Dendritic cell treated with granulocyte-macrophage colony-stimulating factor and Interleukin-4, amounts not matched to agents 40 ng/mL and 50 ng/mL, for 4 days (primary cell): ENCODE data around the gene SRD5A1.

Experiments
- H3K27ac Mint-ChIP-seq: one replicate; pipeline ENCODE4 v1.8.0; 2022; ENCODE audit warnings: mild to moderate bottlenecking, mixed read lengths
- H3K27me3 Mint-ChIP-seq: one replicate; pipeline ENCODE4 v1.8.0; 2022; ENCODE audit warnings: mild to moderate bottlenecking, mixed read lengths
- H3K36me3 Mint-ChIP-seq: one replicate; pipeline ENCODE4 v1.8.0; 2022; ENCODE audit warnings: low read depth, mixed read lengths
- H3K4me1 Mint-ChIP-seq: one replicate; pipeline ENCODE4 v1.8.0; 2022; ENCODE audit warnings: low read depth, mixed read lengths
- H3K4me3 Mint-ChIP-seq: one replicate; pipeline ENCODE4 v1.8.0; 2022; ENCODE audit warnings: mild to moderate bottlenecking, moderate library complexity, mixed read lengths
- H3K9me3 Mint-ChIP-seq: one replicate; pipeline ENCODE4 v1.8.0; 2022; ENCODE audit warnings: mixed read lengths
- intact Hi-C: fragments of 100-400 bp; cut with micrococcal nuclease; formaldehyde crosslinking; loops from one replicate; pipeline ENCODE4 v1.15.0; 2022

SRD5A1 gene

GRCh38 chr5:6615034-6615815 lies 18.0 kb upstream of the SRD5A1 start:
- H3K4me3 Mint-ChIP-seq = no peak overlapping the region
- no peak overlapping the region for H3K27ac Mint-ChIP-seq
- intact Hi-C loops = no loop called here
- H3K36me3 Mint-ChIP-seq = peaks cover 91% of the 10 kb centered on the region
- H3K9me3 Mint-ChIP-seq = no peaks in the 10 kb centered on the region
- no peaks in the 10 kb centered on the region for H3K27me3 Mint-ChIP-seq
- H3K4me1 Mint-ChIP-seq = no peaks in the 10 kb centered on the region

DNA sequence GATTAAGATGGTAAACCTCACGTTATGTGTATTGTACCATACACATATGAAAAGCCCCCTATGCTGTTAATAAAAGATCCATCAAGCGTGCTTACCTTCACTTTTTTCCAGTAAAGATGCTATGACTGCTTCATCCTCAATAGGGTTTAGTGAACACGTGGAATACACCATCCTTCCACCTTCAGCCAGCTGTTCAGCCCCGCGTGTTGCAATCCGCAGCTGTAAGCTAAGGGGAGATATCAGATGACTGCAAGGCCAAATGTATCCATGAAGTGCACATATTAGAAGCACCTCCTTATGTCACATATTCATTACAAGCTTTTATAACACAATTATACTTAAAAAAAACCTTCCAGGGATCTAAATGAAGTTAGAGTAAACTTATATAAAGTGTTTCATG lies 16.6 kb upstream of the SRD5A1 start:
- Mint-ChIP-seq H3K4me1 (no peaks in the 10 kb centered on the region), H3K36me3 (peaks cover 91% of the 10 kb centered on the region), H3K27me3 (no peaks in the 10 kb centered on the region), H3K9me3 (no peaks in the 10 kb centered on the region), H3K27ac (no peak overlapping the region), H3K4me3 (no peak overlapping the region)
- intact Hi-C loops = no loop called here

DNA sequence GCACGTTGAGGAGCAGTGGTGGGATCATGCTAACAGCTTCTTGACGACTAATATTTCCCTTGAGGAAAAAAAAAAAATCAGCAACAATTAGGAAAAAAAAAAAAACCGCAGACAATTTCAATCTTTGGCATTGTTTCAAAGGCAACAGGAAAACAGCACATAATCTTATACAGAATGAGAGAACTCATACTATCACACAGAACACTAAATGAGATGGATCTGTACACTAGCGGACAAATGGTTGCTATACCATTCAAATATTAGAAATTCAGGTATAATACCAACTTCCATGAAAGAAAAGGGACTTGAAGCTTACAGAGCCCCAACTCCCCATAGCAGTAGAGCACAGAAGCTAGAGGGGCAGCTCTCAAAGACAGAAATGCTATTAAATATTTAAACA lies 10.0 kb upstream of the SRD5A1 start:
- peaks cover 88% of the 10 kb centered on the region for H3K36me3 Mint-ChIP-seq
- intact Hi-C loops = no loop called here
- H3K27me3 Mint-ChIP-seq = no peaks in the 10 kb centered on the region
- no peaks in the 10 kb centered on the region for H3K4me1 Mint-ChIP-seq
- H3K27ac Mint-ChIP-seq = no peak overlapping the region
- peaks cover 24% of the 10 kb centered on the region for H3K9me3 Mint-ChIP-seq
- H3K4me3 Mint-ChIP-seq = no peak overlapping the region

DNA sequence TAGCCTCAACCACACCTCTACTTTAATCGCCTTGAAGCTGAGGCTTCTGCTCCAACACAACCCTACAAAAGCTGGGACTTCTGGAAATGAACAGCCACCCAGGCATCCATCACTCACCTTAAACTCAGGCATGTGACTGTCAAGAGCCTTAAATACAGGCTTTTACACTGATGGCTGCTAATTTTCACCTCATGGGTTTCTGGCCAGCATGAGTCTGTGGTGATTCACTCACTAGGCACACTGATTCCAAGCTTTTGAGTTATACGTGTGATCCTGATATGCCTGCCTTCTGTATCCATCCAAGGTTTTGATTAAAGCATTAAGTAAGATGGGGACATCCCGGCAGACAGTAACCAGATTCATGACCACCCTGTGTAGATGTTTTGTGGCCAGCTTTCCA lies 9.3 kb upstream of the SRD5A1 start:
- intact Hi-C loops = no loop called here
- peaks cover 24% of the 10 kb centered on the region for H3K9me3 Mint-ChIP-seq
- H3K4me1 Mint-ChIP-seq = no peaks in the 10 kb centered on the region
- no peak overlapping the region for H3K4me3 Mint-ChIP-seq
- no peaks in the 10 kb centered on the region for H3K27me3 Mint-ChIP-seq
- no peak overlapping the region for H3K27ac Mint-ChIP-seq
- H3K36me3 Mint-ChIP-seq = peaks cover 89% of the 10 kb centered on the region

DNA sequence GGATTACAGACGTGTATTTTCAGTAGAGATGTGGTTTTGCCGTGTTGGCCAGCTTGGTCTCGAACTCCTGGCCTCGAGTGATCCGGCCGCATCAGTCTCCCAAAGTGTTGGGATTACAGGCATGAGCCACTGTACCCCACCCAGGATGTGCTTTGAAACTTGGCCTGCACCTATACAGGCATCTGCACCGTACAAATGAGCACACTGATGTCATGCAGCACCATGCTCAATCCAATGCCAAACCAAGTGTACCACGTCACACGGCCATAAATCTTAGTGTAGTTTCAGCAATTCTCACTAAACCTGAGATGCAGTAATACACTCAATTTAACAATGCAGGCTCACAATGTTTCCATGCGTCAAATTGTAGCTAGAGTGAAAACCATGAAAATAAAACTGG lies 6.7 kb upstream of the SRD5A1 start:
- Mint-ChIP-seq H3K36me3 (peaks cover 93% of the 10 kb centered on the region), H3K4me3 (no peak overlapping the region), H3K4me1 (peaks cover 14% of the 10 kb centered on the region), H3K27ac (no peak overlapping the region), H3K9me3 (peaks cover 24% of the 10 kb centered on the region), H3K27me3 (no peaks in the 10 kb centered on the region)
- intact Hi-C loops = no loop called here

- Mint-ChIP-seq H3K9me3 (no peaks in the 10 kb centered on the region), H3K27ac (no peak overlapping the region), H3K27me3 (no peaks in the 10 kb centered on the region), H3K4me3 (peak overlapping the region; percentile 5), H3K4me1 (peaks cover 27% of the 10 kb centered on the region), H3K36me3 (peaks cover 61% of the 10 kb centered on the region)
- intact Hi-C loops = loop anchor here (5.0 kb wide), 1 partner anchor 254 kb away; the partner anchor contains the start of gene MED10
Measured at GRCh38 chr5:6631441-6631840, 1.8 kb upstream of the SRD5A1 start.

- intact Hi-C loops = loop anchor here (2.0 to 5.0 kb wide), 2 partner anchors 255 to 1210 kb away; partner anchors contain the start of genes ICE1 and MED10
- Mint-ChIP-seq H3K27me3 (no peaks in the 10 kb centered on the region), H3K9me3 (no peaks in the 10 kb centered on the region), H3K27ac (peak overlapping the region; percentile 98), H3K4me3 (peak overlapping the region; percentile 93), H3K4me1 (peaks cover 34% of the 10 kb centered on the region), H3K36me3 (peaks cover 58% of the 10 kb centered on the region)
Measured at GRCh38 chr5:6632324-6632887, 834 bp upstream of the SRD5A1 start.

GRCh38 chr5:6633469-6634245 lies 417 bp downstream of the SRD5A1 start:
- Mint-ChIP-seq H3K9me3 (no peaks in the 10 kb centered on the region), H3K4me3 (peak overlapping the region; percentile 93), H3K27me3 (no peaks in the 10 kb centered on the region), H3K27ac (peak overlapping the region; percentile 98), H3K4me1 (peaks cover 46% of the 10 kb centered on the region), H3K36me3 (peaks cover 48% of the 10 kb centered on the region)
- intact Hi-C loops = loop anchor here (1.0 to 5.0 kb wide), 4 partner anchors 79 to 1211 kb away; partner anchors contain the start of genes ICE1 and MED10

- peak overlapping the region; percentile 93 for H3K4me3 Mint-ChIP-seq
- no peaks in the 10 kb centered on the region for H3K9me3 Mint-ChIP-seq
- peaks cover 46% of the 10 kb centered on the region for H3K4me1 Mint-ChIP-seq
- H3K27me3 Mint-ChIP-seq = no peaks in the 10 kb centered on the region
- intact Hi-C loops = loop anchor here (2.0 to 5.0 kb wide), 2 partner anchors 110 to 257 kb away; partner anchors contain the start of gene MED10
- peaks cover 41% of the 10 kb centered on the region for H3K36me3 Mint-ChIP-seq
- peak overlapping the region; percentile 98 for H3K27ac Mint-ChIP-seq
Measured at GRCh38 chr5:6634306-6634705, 1.1 kb downstream of the SRD5A1 start.

GRCh38 chr5:6634788-6635430 lies 1.7 kb downstream of the SRD5A1 start:
- Mint-ChIP-seq H3K27me3 (no peaks in the 10 kb centered on the region), H3K4me1 (peaks cover 46% of the 10 kb centered on the region), H3K27ac (no peak overlapping the region), H3K36me3 (peaks cover 35% of the 10 kb centered on the region), H3K9me3 (no peaks in the 10 kb centered on the region), H3K4me3 (no peak overlapping the region)
- intact Hi-C loops = loop anchor here (2.0 to 5.0 kb wide), 2 partner anchors 110 to 258 kb away; partner anchors contain the start of gene MED10

GRCh38 chr5:6636293-6636692 lies 3.1 kb downstream of the SRD5A1 start:
- Mint-ChIP-seq H3K27me3 (no peaks in the 10 kb centered on the region), H3K27ac (no peak overlapping the region), H3K4me3 (no peak overlapping the region), H3K4me1 (peaks cover 34% of the 10 kb centered on the region), H3K9me3 (no peaks in the 10 kb centered on the region), H3K36me3 (peaks cover 27% of the 10 kb centered on the region)
- intact Hi-C loops = no loop called here

DNA sequence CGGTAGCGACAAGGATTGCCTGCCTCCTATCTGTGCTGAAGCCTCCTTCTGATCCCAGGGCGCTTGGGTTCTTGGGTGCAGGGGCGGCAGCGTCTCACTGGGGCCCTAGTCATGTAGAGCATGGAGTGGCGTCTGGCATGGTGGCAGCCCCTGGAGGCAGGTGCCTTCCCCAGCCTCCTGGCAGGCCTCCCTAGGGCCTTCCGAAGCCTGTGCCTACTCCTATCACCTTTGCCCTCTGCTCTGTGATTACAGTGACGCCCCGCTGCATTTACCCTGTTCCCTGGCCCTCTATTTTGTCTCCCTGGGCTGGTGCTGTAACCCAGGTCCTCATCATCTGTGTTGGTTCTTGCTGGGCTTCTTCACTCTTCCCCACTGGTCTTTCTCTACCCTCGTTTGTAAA lies 3.8 kb downstream of the SRD5A1 start:
- Mint-ChIP-seq H3K4me3 (no peak overlapping the region), H3K36me3 (peaks cover 25% of the 10 kb centered on the region), H3K9me3 (no peaks in the 10 kb centered on the region), H3K27me3 (no peaks in the 10 kb centered on the region), H3K4me1 (peaks cover 29% of the 10 kb centered on the region), H3K27ac (no peak overlapping the region)
- intact Hi-C loops = no loop called here

- Mint-ChIP-seq H3K9me3 (no peaks in the 10 kb centered on the region), H3K4me3 (no peak overlapping the region), H3K36me3 (peaks cover 19% of the 10 kb centered on the region), H3K27me3 (no peaks in the 10 kb centered on the region), H3K27ac (no peak overlapping the region), H3K4me1 (peaks cover 23% of the 10 kb centered on the region)
- intact Hi-C loops = no loop called here
Measured at GRCh38 chr5:6637590-6637989, 4.3 kb downstream of the SRD5A1 start.
